ENCODE results near the gene PLXNC1.

DNA sequence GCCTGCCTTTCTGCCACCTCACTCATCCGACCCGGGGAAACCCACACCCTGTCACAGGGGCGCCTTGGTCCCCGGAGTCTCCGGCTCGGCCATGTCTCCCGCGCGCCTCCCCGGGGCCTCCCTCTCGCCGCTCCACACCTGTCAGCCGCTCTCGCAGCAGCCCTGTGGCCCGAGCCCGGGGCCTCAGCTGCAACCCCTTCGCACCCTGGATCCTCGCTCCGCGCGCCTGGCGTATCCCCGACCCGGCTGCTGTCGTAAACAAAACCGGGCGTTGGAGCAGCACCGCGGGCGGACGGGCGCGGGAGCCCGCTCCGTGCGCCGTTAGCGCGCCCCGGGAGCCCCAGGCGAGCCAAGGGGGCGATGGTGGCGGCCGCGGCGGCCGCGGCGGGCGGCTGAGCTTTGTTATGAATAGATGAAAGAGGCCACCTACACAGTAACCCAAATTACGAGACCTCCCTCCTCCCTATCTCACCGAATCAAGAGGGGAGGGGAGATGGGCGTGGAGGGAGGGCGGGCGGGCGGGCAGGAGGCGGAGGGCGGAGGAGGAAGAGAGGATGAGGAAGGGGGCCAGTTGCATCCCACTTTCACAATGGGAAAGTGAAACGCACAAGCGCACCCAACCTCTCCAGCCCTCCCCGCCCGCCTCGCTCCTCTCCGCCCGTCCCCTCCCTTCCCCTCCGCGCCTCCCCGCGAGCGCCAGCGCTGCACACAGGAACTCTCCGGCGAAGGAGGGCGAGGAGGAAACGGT, at the start of gene PLXNC1:
- TF ChIP-seq, protein P1, sequence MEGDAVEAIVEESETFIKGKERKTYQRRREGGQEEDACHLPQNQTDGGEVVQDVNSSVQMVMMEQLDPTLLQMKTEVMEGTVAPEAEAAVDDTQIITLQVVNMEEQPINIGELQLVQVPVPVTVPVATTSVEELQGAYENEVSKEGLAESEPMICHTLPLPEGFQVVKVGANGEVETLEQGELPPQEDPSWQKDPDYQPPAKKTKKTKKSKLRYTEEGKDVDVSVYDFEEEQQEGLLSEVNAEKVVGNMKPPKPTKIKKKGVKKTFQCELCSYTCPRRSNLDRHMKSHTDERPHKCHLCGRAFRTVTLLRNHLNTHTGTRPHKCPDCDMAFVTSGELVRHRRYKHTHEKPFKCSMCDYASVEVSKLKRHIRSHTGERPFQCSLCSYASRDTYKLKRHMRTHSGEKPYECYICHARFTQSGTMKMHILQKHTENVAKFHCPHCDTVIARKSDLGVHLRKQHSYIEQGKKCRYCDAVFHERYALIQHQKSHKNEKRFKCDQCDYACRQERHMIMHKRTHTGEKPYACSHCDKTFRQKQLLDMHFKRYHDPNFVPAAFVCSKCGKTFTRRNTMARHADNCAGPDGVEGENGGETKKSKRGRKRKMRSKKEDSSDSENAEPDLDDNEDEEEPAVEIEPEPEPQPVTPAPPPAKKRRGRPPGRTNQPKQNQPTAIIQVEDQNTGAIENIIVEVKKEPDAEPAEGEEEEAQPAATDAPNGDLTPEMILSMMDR (IDR thresholded peaks at IDR 0.05), result no peak
- no peak for TF ChIP-seq POLR2A (IDR thresholded peaks at IDR 0.05)
